ENCODE results near the gene NEXN.
A peak's percentile ranks its signal among the peaks of the same experiment; 100 is the strongest.

NEXN gene

DNA sequence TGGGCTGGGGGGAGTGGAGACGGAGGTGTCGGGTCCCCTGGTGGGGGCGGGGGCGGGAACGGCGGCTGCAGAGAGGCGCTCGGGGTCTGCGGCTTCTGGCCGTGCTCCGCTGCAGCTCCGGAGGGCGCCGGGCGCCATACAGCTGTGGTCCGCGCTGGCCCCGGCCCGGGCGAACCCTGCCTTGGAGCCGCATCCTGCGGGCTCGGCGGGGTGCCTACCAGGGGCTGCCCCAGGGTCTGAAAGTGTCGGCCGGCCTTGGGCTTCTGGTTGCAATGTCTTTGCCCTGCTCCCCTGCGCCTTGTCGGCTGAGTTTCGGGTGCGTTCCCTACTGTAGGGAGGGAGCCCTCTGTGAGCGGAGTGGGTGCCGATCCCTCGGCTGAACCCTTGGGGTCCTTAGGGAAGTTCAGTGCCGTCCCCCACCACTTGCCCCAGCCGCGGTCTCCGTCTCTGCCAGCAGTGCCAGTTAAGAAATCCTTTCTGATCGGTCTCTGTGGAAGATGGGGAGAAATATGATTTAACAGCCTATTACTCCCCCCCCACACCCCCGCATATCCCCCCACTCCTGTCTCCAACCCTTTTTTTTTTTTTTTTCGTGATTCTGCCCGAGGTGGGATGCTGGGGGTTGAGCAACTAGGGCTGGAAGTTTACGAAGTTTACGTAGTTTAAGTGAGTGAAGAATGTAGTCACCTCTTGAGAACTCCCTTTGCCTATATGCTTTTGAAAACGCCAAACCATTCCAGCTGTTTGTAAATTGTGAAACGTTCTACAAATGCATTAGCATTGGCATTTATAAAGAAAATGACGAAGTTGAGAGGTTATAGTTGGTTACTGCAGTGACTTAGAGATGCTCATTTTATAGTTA, 588 bp downstream of the NEXN start:
- DNase-seq (ENCODE audit: low read depth in 1 of 2, low spot score in 1 of 2), result peak in 1 of 2 experiments; percentile 5
- peaks cover 2% of the 10 kb centered on the region for H3K27me3 ChIP-seq (ENCODE audit: insufficient read depth, poor library complexity, severe bottlenecking)
- peak overlapping the region; percentile 37 for H3K4me3 ChIP-seq (replicated peaks; ENCODE audit: insufficient read depth, low read length)
- TF ChIP-seq POLR2AphosphoS5 (IDR thresholded peaks at IDR 0.05; ENCODE audit: low read depth), result no peak
- H3K27ac ChIP-seq (replicated peaks), result no peak overlapping the region

DNA sequence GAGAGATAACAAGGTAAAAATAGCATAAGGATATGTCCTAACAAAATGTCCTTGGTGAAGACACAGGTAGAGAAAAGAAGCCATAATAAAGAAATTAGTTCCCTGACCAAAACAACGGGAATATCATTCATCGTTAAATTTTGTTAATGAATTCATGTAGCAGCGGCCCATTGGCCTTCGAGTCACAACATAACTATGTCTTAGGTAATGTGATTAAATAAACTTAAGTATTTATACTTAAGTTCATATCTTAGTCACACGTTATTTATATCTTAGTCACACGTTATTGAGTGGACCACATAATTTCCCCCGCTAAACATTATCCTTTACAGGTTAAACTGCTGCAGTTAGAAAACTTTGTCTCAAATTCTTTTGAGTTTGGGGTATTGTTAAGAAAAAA, 1.2 kb downstream of the NEXN start:
- no peak for DNase-seq (ENCODE audit: low read depth in 1 of 2, low spot score in 1 of 2)
- H3K27me3 ChIP-seq (ENCODE audit: insufficient read depth, poor library complexity, severe bottlenecking), result peaks cover 2% of the 10 kb centered on the region
- TF ChIP-seq, protein P1, sequence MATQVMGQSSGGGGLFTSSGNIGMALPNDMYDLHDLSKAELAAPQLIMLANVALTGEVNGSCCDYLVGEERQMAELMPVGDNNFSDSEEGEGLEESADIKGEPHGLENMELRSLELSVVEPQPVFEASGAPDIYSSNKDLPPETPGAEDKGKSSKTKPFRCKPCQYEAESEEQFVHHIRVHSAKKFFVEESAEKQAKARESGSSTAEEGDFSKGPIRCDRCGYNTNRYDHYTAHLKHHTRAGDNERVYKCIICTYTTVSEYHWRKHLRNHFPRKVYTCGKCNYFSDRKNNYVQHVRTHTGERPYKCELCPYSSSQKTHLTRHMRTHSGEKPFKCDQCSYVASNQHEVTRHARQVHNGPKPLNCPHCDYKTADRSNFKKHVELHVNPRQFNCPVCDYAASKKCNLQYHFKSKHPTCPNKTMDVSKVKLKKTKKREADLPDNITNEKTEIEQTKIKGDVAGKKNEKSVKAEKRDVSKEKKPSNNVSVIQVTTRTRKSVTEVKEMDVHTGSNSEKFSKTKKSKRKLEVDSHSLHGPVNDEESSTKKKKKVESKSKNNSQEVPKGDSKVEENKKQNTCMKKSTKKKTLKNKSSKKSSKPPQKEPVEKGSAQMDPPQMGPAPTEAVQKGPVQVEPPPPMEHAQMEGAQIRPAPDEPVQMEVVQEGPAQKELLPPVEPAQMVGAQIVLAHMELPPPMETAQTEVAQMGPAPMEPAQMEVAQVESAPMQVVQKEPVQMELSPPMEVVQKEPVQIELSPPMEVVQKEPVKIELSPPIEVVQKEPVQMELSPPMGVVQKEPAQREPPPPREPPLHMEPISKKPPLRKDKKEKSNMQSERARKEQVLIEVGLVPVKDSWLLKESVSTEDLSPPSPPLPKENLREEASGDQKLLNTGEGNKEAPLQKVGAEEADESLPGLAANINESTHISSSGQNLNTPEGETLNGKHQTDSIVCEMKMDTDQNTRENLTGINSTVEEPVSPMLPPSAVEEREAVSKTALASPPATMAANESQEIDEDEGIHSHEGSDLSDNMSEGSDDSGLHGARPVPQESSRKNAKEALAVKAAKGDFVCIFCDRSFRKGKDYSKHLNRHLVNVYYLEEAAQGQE (IDR thresholded peaks at IDR 0.05; ENCODE audit: insufficient replicate concordance, low read depth), result no peak
- no peak for TF ChIP-seq GABPA (IDR thresholded peaks at IDR 0.05; ENCODE audit: low read depth)
- TF ChIP-seq POLR2AphosphoS5 (IDR thresholded peaks at IDR 0.05; ENCODE audit: low read depth), result no peak
- no peak for TF ChIP-seq SPI1 (IDR thresholded peaks at IDR 0.05; ENCODE audit: borderline replicate concordance, low read depth)
- no peak for TF ChIP-seq CTCF (IDR thresholded peaks at IDR 0.05; ENCODE audit: insufficient read depth, low read length)
- H3K27ac ChIP-seq (replicated peaks), result no peak overlapping the region
- H3K4me3 ChIP-seq (replicated peaks; ENCODE audit: insufficient read depth, low read length), result no peak overlapping the region

DNA sequence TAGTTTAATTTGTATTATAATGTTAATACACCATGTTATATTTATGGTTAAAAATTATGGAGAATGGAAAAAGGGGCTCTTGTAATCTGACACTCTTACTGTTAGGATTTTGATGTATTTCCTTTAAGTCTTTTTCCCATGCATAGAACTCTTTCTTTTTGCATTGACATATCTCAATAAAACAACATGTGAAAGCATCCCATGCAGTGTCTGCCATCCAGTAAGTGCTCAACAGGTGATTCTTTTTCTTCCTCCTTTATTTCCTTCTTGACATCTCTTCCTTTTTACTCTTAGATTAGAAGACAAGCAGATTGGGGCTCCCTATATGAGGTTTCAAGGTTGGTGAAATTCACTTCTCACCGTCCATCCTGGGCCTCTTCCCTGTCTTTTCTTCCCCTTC, 2.8 kb downstream of the NEXN start:
- Histone ChIP-seq H3K4me3 (replicated peaks; ENCODE audit: insufficient read depth, low read length) (no peak overlapping the region), H3K27ac (replicated peaks) (no peak overlapping the region), H3K27me3 (ENCODE audit: insufficient read depth, poor library complexity, severe bottlenecking) (peaks cover 2% of the 10 kb centered on the region)
- DNase-seq (ENCODE audit: low read depth in 1 of 2, low spot score in 1 of 2), result no peak
- TF ChIP-seq CTCF (IDR thresholded peaks at IDR 0.05; ENCODE audit: insufficient read depth, low read length) (no peak), SPI1 (IDR thresholded peaks at IDR 0.05; ENCODE audit: borderline replicate concordance, low read depth) (no peak), GABPA (IDR thresholded peaks at IDR 0.05; ENCODE audit: low read depth) (no peak), POLR2AphosphoS5 (IDR thresholded peaks at IDR 0.05; ENCODE audit: low read depth) (no peak)
- TF ChIP-seq, protein P1 (IDR thresholded peaks at IDR 0.05; ENCODE audit: insufficient replicate concordance, low read depth), result no peak

- H3K4me3 ChIP-seq (replicated peaks; ENCODE audit: insufficient read depth, low read length), result no peak overlapping the region
- no peaks in the 10 kb centered on the region for H3K27me3 ChIP-seq (ENCODE audit: insufficient read depth, poor library complexity, severe bottlenecking)
- DNase-seq (ENCODE audit: low read depth in 1 of 2, low spot score in 1 of 2), result no peak
- no peak overlapping the region for H3K27ac ChIP-seq (replicated peaks)
- no peak for TF ChIP-seq GABPA (IDR thresholded peaks at IDR 0.05; ENCODE audit: low read depth)
- TF ChIP-seq POLR2AphosphoS5 (IDR thresholded peaks at IDR 0.05; ENCODE audit: low read depth), result no peak
- no peak for TF ChIP-seq SPI1 (IDR thresholded peaks at IDR 0.05; ENCODE audit: borderline replicate concordance, low read depth)
- no peak for TF ChIP-seq CTCF (IDR thresholded peaks at IDR 0.05; ENCODE audit: insufficient read depth, low read length)
- TF ChIP-seq, protein P1 (IDR thresholded peaks at IDR 0.05; ENCODE audit: insufficient replicate concordance, low read depth), result no peak
Measured at GRCh38 chr1:77899647-77900320, 11.4 kb downstream of the NEXN start.

Data from HL-60 (cell line).